Mesendoderm (in vitro differentiated cells): ENCODE measurements around the gene FXYD6.

ENCODE experiments used
- DNase-seq: peaks from one replicate; pipeline ENCODE4 v3.0.0; 2013
- H2AK5ac ChIP-seq: 2 replicates; pipeline ENCODE4 v1.6.1; 2013; ENCODE audit warnings: low read length, inconsistent platforms
- H2BK120ac ChIP-seq: 2 replicates; pipeline ENCODE4 v1.6.1; 2013; ENCODE audit warnings: low read depth, mild to moderate bottlenecking, low read length, moderate library complexity, mixed read lengths
- H2BK15ac ChIP-seq: replicated peaks from 2 replicates; pipeline ENCODE4 v1.6.1; 2013; ENCODE audit warnings: low read depth, mild to moderate bottlenecking, moderate library complexity
- H2BK5ac ChIP-seq: 2 replicates; pipeline ENCODE4 v1.6.1; 2013; ENCODE audit warnings: low read length, inconsistent platforms
- H3K18ac ChIP-seq: 2 replicates; pipeline ENCODE4 v1.6.1; 2013; ENCODE audit warnings: mild to moderate bottlenecking, low read length, mixed read lengths
- H3K23ac ChIP-seq: one replicate; pipeline ENCODE4 v1.6.1; 2013; ENCODE audit warnings: low read length
- H3K27ac ChIP-seq: 2 replicates; pipeline ENCODE4 v1.5.1; 2013; ENCODE audit warnings: low read depth, mild to moderate bottlenecking, inconsistent platforms, low read length, moderate library complexity
- H3K27me3 ChIP-seq: 2 replicates; pipeline ENCODE4 v1.6.1; 2013; ENCODE audit warnings: low read length, control low read depth, mild to moderate bottlenecking, inconsistent platforms; ENCODE audit not compliant: insufficient read depth, poor library complexity
- H3K36me3 ChIP-seq: 2 replicates; pipeline ENCODE4 v1.6.1; 2013; ENCODE audit warnings: low read length, inconsistent platforms; ENCODE audit not compliant: control insufficient read depth, insufficient read depth
- H3K4ac ChIP-seq: one replicate; pipeline ENCODE4 v1.6.1; 2013; ENCODE audit warnings: low read depth, mild to moderate bottlenecking, low read length, moderate library complexity
- H3K4me1 ChIP-seq: 2 replicates; pipeline ENCODE4 v1.6.1; 2013; ENCODE audit warnings: low read depth, low read length, inconsistent platforms; ENCODE audit not compliant: control insufficient read depth
- H3K4me2 ChIP-seq: 2 replicates; pipeline ENCODE4 v1.6.1; 2013; ENCODE audit warnings: low read length
- H3K4me3 ChIP-seq: 2 replicates; pipeline ENCODE4 v1.5.1; 2013; ENCODE audit warnings: mild to moderate bottlenecking, low read length
- H3K56ac ChIP-seq: one replicate; pipeline ENCODE4 v1.6.1; 2013; ENCODE audit warnings: low read length
- H3K79me1 ChIP-seq: 2 replicates; pipeline ENCODE4 v1.6.1; 2013; ENCODE audit warnings: low read length, inconsistent platforms
- H3K79me2 ChIP-seq: 2 replicates; pipeline ENCODE4 v1.6.1; 2013; ENCODE audit warnings: mild to moderate bottlenecking, low read length; ENCODE audit not compliant: control insufficient read depth, insufficient read depth
- H3K9ac ChIP-seq: 2 replicates; pipeline ENCODE4 v1.6.1; 2013; ENCODE audit warnings: low read length, inconsistent platforms
- H4K5ac ChIP-seq: one replicate; pipeline ENCODE4 v1.6.1; 2013; ENCODE audit warnings: low read length
- H4K8ac ChIP-seq: one replicate; pipeline ENCODE4 v1.6.1; 2013; ENCODE audit warnings: low read depth, mild to moderate bottlenecking, control low read depth, low read length, moderate library complexity
- WGBS: extraction: QIAGEN DNeasy Blood & Tissue Kit; methylation state at CpG from one replicate; pipeline ENCODE4 v1.1.7; 2013; ENCODE audit warnings: low lambda C conversion rate, missing lambda C conversion rate; ENCODE audit not compliant: insufficient coverage; ENCODE audit errors: extremely low coverage; 5-methylcytosine and 5-hydroxymethylcytosine counted together

The FXYD6 gene

DNA sequence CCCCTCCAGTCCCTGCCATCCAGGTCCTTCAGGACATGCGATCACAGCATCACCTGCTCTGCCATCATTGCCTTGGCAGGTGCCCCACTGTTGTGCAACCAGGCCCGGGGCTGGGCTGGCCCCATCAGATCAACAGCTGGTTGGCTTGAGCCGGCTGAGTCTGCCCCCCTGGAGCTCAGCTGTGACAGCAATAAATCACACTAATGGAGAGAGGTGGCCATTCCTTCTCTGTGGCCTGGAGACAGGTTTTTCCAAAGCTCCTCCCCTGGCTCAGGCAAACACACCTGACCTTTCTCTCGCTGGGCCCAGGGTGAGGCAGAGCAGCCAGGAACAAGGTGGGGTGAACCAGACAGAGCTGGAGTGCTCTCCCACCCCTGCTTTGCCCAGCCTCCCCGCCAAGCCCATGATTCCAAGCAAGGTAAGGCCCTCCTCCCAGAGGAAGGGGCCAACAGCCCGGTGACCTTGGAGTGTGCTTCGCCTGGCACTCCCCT is 43.0 kb downstream of the FXYD6 start:
- H3K27ac ChIP-seq = no peak overlapping the region
- no peak overlapping the region for H2BK15ac ChIP-seq

DNA sequence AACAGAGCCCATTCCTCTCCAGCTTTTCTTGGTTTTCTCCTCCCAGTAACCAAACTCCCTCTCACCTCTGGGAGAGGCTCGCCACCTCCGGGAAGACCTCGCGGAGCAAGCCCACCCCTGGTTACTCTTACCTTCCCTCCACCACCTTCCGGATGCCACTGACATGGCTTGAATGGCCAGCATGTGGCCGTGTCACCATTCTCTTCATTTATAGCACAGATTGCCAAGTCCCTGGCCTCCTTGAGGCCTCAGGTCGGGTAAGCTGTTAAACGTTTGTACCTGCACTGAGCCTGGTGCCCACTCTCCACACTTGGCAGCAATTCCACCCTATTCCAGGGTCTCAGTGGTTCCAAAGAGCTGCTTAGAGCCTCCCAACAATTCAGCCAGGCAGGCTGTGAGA is 43.9 kb downstream of the FXYD6 start:
- no peaks in the 10 kb centered on the region for H3K36me3 ChIP-seq
- no peak overlapping the region for H3K27ac ChIP-seq
- no peak for DNase-seq
- H3K4me1 ChIP-seq = peaks cover 3% of the 10 kb centered on the region
- H3K27me3 ChIP-seq = no peaks in the 10 kb centered on the region
- H3K4me3 ChIP-seq = no peak overlapping the region
- no peak overlapping the region for H3K9ac ChIP-seq
- H4K8ac ChIP-seq = no peak overlapping the region
- no CpG with 5 or more reads among the region's 8 CpGs for WGBS
- no peak overlapping the region for H3K56ac ChIP-seq
- H3K79me1 ChIP-seq = no peaks in the 10 kb centered on the region
- H3K4me2 ChIP-seq = no peak overlapping the region
- no peak overlapping the region for H2BK120ac ChIP-seq
- no peak overlapping the region for H3K4ac ChIP-seq
- no peak overlapping the region for H2BK5ac ChIP-seq
- H4K5ac ChIP-seq = no peak overlapping the region
- H3K18ac ChIP-seq = no peak overlapping the region
- no peak overlapping the region for H2BK15ac ChIP-seq
- H3K79me2 ChIP-seq = no peaks in the 10 kb centered on the region
- H3K23ac ChIP-seq = no peak overlapping the region
- no peak overlapping the region for H2AK5ac ChIP-seq

More for the DNA sequence above, 43.0 kb downstream of the FXYD6 start:
- Histone ChIP-seq H3K18ac (no peak overlapping the region), H3K79me2 (no peaks in the 10 kb centered on the region), H2BK120ac (no peak overlapping the region), H3K4ac (no peak overlapping the region), H3K9ac (no peak overlapping the region), H3K23ac (no peak overlapping the region), H3K4me1 (peaks cover 3% of the 10 kb centered on the region), H2AK5ac (no peak overlapping the region), H3K4me3 (no peak overlapping the region), H3K4me2 (no peak overlapping the region), H4K5ac (no peak overlapping the region), H4K8ac (no peak overlapping the region), H3K36me3 (no peaks in the 10 kb centered on the region), H3K27me3 (no peaks in the 10 kb centered on the region), H3K79me1 (no peaks in the 10 kb centered on the region), H3K56ac (no peak overlapping the region), H2BK5ac (no peak overlapping the region)
- no CpG with 5 or more reads among the region's 7 CpGs for WGBS
- no peak for DNase-seq

DNA sequence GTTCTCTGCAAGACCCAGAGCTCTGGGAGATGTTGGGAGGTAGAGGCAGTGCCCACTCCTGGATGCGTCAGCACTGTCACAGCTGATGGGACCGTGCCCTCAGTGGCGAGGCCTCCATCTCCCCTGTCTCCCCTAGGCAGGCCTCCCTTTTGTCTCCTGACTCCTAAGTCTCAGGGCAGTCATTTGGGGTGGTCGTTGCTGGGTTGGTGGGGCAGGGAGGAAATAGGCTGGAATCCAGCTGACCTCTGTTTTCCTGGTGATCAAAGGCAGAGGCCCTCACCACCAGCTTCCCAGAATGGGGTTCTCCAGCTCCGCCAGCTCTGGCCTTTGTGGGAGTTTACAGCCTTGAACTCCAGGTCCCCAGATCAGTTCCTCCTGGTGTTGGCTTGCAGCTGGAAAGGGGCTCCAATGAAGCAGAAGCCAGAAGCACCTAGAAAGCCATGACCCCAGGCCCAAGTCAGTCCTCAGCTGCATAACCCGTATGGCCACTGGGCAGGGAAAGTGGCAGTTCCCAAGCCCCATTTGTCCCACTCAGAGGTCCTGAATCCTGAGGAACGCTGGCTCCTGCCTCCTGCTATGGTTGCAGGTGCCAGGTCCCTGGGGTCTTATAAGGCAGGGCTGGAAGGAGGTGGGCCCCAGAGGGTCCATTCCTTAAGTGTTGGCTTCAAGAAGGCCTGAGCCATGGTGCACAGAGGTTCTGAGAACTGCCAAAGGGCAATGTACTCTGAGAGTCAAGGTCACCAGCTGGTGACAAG is 44.6 kb downstream of the FXYD6 start:
- no peaks in the 10 kb centered on the region for H3K79me2 ChIP-seq
- H3K27me3 ChIP-seq = no peaks in the 10 kb centered on the region
- no peak overlapping the region for H3K23ac ChIP-seq
- H2AK5ac ChIP-seq = no peak overlapping the region
- no peak overlapping the region for H4K5ac ChIP-seq
- no CpG with 5 or more reads among the region's 7 CpGs for WGBS
- H3K27ac ChIP-seq = no peak overlapping the region
- no peak overlapping the region for H4K8ac ChIP-seq
- no peak overlapping the region for H3K4me3 ChIP-seq
- H3K9ac ChIP-seq = no peak overlapping the region
- no peak overlapping the region for H3K4me2 ChIP-seq
- no peak overlapping the region for H2BK120ac ChIP-seq
- no peaks in the 10 kb centered on the region for H3K79me1 ChIP-seq
- H2BK5ac ChIP-seq = no peak overlapping the region
- H3K18ac ChIP-seq = no peak overlapping the region
- H3K4ac ChIP-seq = no peak overlapping the region
- no peak overlapping the region for H2BK15ac ChIP-seq
- DNase-seq = no peak
- H3K4me1 ChIP-seq = peaks cover 3% of the 10 kb centered on the region
- no peaks in the 10 kb centered on the region for H3K36me3 ChIP-seq
- no peak overlapping the region for H3K56ac ChIP-seq

DNA sequence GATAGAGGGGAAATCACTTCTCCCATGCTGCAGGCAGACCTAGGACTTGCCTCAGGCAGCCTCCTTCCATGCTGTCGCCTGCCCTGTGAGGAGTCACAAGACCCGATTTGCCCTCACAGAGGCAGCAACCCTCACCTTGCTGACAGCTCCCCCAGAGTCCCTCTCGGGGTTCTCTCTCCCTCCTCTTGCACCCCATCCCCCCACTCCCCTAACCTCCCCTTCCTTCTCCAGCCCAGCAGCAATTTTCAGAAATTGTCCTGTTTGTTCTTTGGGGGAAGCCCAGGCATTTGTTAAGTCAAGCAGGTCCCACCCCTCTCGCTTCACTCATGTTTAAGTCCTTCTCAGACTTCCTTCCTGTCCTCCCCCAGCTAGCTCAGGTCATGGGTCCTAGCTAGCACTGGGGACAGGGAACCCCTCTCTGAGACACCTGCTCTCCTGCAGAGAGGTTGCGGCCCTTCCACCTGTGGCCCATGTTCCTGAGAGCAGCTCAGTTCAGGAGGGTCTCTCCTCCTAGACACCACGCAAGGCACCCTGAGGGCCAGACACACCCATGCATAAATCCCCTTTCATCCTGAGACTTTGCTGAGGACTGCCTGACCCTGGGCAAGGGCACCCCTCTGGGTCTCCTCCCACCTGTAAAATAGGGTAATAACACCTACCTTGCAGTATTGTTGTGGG is 45.6 kb downstream of the FXYD6 start:
- H3K9ac ChIP-seq = no peak overlapping the region
- no peak overlapping the region for H3K4me2 ChIP-seq
- DNase-seq = no peak
- no peaks in the 10 kb centered on the region for H3K79me2 ChIP-seq
- peak overlapping the region; percentile 20 for H3K23ac ChIP-seq
- H3K56ac ChIP-seq = no peak overlapping the region
- H3K36me3 ChIP-seq = no peaks in the 10 kb centered on the region
- H2BK120ac ChIP-seq = no peak overlapping the region
- H4K8ac ChIP-seq = no peak overlapping the region
- H2AK5ac ChIP-seq = no peak overlapping the region
- H2BK15ac ChIP-seq = no peak overlapping the region
- no peak overlapping the region for H3K4me3 ChIP-seq
- H3K27me3 ChIP-seq = no peaks in the 10 kb centered on the region
- no peak overlapping the region for H3K4ac ChIP-seq
- H2BK5ac ChIP-seq = no peak overlapping the region
- no peaks in the 10 kb centered on the region for H3K79me1 ChIP-seq
- no peak overlapping the region for H3K27ac ChIP-seq
- H4K5ac ChIP-seq = no peak overlapping the region
- WGBS = no CpG with 5 or more reads among the region's 6 CpGs
- H3K4me1 ChIP-seq = peaks cover 3% of the 10 kb centered on the region
- no peak overlapping the region for H3K18ac ChIP-seq

DNA sequence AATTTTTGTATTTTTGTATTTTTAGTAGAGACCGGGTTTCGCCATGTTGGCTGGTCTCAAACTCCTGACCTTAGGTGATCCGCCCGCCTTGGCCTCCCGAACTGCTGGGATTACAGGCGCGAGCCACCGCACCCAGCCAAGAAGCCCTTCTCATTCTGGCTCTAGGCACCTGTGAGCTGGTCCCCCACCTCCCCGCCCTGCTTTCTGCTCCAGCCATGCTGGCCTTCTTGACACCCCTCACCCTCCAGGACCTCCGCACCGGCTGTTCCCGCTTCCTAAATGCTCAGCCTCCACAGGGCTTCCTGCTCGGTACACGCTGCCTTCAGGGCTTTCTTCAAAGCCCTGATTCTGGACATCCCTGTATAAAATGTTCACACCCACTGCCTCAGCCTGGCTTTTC is 46.4 kb downstream of the FXYD6 start:
- no peak overlapping the region for H2AK5ac ChIP-seq
- H3K4me1 ChIP-seq = peaks cover 3% of the 10 kb centered on the region
- H3K18ac ChIP-seq = no peak overlapping the region
- H2BK15ac ChIP-seq = no peak overlapping the region
- no peak overlapping the region for H3K4ac ChIP-seq
- DNase-seq = no peak
- H3K23ac ChIP-seq = no peak overlapping the region
- no peaks in the 10 kb centered on the region for H3K36me3 ChIP-seq
- WGBS = no CpG with 5 or more reads among the region's 14 CpGs
- no peak overlapping the region for H4K5ac ChIP-seq
- H3K79me1 ChIP-seq = no peaks in the 10 kb centered on the region
- H2BK5ac ChIP-seq = no peak overlapping the region
- H3K9ac ChIP-seq = no peak overlapping the region
- no peak overlapping the region for H3K4me3 ChIP-seq
- no peak overlapping the region for H3K27ac ChIP-seq
- no peak overlapping the region for H3K56ac ChIP-seq
- H2BK120ac ChIP-seq = no peak overlapping the region
- no peak overlapping the region for H3K4me2 ChIP-seq
- H3K27me3 ChIP-seq = no peaks in the 10 kb centered on the region
- no peaks in the 10 kb centered on the region for H3K79me2 ChIP-seq
- H4K8ac ChIP-seq = no peak overlapping the region
